HG02970 (cell line): ENCODE measurements around the gene PRF1.

Source experiments
- ATAC-seq: cut with Tn5 transposase; IDR thresholded peaks from one replicate; pipeline ENCODE4 v1.9.1; 2021; ENCODE audit warnings: mild to moderate bottlenecking, moderate library complexity, moderate number of reproducible peaks; ENCODE audit not compliant: unreplicated experiment, low FRiP score

Gene PRF1

DNA sequence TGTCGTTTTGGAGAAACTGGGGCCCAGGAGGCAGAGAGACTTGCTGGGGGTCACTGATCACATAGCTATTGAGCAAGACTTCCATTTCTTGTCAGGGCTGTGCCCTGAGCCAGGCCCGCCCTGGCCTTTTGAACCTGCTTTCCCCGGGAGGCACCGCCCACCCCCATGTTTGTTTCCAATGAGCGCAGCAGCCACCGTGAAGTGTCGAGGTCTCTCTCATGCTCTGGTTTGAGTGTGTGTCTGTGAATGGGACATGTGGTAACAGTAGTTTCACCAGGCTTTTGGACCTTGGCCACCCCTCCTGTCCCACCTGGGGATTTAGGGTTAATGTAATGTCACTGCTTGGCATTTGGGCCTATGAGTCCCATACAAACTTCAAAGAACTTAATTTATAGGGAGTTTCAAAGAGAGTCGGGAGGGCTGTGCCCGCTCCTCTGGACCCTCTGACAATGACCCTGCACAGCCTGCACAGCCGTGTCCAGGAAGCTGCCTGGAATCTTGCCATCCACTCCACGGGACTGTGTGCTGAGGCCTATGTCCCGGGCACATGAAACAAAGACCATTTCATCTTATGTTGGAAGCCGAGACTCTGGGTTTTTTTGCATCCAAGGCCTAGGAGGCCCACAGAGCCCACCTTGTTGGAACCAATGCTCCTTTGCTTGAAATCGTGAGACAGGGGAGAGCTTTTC lies 6.3 kb downstream of the PRF1 start:
- ATAC-seq = no peak

DNA sequence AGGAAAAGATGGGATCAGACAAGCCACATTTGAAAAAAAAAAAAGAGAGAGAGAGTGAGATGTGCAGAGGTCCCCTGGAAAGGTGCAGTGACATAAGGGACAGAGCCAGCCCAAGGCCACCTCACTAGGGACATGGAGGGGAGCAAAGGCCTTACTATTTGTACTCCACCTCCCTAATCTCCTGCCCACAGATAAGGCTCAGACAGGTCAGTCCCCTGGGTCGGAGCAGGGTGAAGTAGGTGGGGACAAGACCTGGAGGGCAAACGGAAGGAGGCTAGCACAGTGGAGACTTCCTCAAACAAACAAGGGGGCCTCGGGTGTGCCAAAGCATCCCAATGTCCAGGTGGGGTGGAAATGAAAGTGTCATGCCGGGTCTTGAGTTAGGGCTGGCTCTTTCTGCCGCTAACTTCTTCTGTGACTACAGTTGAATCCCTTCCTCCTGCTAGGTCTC lies 7.0 kb downstream of the PRF1 start:
- no peak for ATAC-seq

DNA sequence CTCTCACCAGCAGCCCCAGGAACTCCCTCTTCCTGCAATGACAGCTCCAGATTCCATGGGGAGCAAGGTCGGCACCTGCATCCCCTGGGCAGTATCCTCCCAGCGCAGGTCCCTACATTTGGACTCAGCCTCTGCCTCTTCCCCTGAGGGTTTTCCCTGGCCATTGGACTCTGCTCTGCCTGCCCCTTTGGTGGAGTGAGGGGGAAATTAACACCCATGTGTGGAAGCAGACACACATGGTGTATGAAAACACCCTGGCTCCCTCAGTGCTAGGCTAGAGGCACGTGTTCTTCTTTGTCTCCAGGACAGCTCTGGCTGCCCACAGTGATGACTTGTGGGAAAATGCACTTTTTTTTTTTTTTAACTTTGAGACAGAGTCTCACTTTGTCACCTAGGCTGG lies 8.4 kb downstream of the PRF1 start:
- ATAC-seq = no peak

DNA sequence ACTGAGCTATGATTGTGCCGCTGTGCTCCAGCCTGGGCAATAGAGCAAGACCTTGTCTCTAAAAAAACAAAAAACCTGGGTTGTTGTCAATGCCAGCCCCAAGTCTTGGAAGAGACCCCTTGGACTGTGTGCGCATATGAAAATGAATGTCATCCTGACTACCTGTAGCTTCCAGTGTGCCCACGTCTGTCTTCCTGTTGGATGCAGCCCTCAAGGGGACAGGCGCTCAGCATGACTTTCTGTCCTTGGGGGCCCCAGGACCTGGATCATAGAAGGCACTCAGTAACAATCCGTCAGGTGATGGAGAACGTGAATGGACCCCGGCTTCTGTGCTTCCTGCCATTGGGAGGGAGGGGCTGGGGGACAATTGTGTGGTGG lies 9.0 kb downstream of the PRF1 start:
- no peak for ATAC-seq

DNA sequence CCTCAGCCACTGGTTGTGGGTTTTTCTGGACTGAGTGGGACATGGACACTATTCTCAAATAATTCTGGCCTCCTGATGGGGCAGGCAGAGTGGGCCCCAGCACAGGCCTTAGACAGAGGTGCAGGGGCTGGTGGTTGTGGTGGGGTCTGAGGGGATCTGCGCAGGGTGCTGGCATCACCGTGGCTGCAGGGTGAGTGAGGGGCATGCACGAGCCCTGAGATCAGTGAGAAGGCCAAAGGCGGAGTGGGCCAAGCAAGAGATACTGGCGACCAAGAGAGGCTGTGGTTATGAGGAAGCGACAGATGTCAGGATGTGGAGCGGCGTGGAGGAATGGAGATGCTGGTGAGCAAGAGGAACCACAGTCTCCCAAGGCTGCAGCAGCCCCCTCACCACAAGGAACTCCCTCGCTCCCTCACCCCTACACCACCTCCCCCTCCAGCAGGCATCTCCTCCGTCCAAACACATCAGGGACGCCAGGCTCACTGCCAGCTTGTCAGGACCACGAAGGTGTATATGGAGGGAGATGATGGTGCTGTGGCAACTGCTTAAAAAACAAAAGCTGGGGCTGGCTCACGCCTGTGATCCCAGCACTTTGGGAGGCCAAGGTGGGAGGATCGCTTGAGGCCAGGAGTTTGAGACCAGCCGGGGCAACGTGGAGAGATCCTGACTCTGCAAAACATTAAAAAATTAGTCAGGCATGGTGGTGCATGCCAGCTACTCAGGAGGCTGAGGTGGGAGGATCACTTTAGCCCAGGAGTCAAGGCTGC lies 9.6 kb downstream of the PRF1 start:
- no peak for ATAC-seq

DNA sequence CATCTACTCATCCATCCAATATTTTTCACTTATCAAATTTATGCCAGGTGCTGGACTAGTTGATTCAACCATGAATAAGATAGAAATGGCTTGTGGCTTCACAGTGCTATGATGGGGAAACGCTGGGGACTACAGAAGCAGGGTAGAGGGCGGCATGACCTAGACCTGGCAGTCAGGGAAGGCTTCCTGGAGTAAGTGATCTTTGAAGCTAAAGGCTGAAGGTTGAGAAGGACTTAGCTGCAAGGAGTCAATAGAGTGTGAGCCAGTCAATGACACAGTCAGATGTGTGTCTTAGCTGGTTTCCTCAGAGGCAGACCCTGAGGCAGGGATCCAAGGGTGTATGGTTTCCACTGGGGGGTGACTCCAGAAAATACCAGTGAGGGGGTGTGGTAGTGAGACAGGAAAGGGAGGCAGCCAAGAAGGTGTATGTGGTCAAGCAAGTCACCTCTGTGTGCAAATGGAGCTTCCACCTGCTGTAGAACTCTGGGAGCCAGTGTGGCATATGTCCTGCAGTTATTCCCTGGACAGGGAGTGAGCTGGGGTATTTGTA lies 10.3 kb downstream of the PRF1 start:
- ATAC-seq = no peak

DNA sequence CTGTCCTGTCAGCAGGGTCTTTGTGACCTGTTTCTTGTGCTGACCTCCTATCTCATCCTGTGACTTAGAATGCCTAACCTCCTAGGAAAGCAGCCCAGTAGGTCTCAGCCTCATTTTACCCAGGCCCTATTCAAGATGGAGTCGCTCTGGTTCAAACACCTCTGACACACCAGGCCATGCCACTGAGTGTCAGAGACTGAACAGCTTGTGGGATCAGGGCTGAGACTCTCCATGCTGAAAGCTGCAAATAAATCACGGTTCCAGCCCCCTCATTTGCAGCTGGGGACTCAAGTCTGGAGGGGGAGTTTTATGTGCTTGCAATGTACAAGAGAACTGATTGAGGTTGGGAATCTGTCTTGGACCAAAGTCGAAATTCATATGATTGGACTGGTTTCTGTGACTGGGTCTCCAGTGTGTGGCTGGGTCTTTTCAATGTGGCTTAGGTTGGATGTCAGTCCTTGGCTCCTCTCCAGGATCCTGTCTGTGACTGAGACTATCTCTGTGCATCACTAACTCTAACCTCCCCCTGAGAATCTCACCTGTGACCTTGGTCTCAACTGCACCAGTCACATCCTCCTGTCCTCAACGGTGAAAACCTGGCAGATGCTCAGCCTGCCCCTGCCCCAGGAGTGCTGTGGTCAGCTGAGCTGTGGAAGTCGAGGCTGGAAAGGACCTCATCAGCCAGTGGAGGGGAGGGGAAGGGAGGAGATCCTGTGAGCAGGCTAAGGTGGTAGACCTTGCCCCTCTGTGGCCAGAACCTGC lies 11.7 kb downstream of the PRF1 start:
- no peak for ATAC-seq

DNA sequence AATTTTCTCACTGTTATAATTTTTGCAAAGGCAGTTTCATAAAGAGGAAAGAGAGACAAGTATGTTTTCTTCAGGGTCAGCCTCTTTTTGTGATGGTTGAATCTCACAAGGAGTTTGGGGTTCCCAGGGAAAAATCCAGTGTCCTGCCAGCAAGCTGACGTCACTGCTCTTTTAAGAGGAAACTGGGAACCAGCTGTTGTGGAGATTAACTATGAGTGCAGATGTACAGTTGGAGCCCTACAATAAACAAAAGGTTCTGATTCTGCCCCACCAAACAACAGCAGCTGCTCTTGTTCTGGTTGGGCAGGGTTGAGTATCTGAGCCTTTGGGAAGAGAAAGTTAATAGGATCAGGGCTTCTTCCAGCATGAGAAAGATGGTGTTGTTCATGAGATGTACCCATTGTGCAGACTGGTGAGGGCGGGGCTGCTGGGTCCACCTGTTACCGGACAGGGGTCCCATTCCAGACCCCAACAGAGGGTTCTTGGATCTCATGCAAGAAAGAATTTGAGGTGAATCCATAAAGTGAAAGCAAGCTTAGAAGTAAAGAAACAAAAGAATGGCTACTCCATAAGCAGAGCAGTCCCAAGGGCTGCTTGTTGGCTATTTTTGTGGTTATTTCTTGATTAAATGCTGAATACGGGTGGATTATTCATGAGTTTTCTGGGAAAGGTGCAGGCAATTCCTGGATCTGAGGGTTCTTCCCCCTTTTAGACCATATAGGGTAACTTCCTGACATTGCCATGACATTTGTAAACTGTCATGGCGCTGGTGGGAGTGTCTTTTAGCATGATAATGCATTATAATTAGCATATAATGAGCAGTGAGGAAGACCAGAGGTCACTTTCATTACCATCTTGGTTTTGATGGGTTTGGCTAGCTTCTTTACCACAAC lies 12.5 kb downstream of the PRF1 start:
- ATAC-seq = no peak

DNA sequence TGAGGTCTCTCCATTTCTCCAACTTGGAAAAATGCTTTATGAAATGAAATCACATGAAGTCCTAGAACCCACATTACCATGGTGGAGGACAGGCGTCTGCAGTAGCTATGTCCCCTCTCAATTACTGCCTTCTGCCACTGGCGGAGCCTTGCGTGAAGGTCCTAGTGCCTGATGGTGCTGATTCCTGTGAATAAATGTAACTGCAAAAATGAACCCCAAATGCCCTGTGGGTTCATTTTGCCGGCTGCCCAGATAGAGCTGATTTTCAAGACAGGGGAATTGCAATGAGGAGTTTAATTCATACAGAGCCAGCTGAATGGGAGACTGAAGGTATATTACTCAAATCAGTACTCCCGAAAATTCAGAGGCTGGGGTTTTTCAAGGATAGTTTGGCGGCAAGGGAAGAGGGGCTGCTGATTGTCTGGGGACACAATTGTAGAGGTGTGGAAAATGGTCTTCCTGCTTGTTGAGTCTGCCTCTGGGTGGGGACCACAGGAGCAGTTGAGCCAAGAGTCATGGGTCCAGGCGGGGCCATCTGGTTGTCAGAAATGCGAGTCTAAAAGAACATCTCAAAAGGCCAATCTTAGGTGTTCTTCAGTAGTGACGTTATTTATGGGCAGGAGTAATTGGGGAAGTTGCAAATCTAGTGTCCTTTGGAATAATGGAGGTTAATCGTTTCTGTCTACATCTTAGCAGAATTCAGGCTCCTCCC lies 13.5 kb downstream of the PRF1 start:
- ATAC-seq = no peak

DNA sequence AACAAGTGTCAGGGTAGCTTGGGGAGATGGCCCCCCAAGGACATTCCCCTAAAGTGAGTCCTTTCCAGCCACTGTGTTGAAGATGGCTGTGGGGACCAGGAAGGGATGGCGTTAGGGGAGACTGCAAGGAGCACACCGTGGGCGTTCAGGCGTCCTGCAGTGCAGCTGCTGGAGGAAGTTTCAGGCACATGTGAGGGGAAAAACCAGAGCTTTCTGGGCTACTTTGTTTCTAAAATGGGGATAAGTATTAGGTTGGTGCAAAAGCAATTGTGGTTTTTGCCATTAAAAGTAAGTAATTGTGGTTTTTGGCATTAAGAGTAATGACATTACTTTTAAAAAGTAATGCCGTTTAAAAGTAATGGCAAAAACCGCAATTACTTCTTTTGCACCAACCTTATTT lies 14.3 kb downstream of the PRF1 start:
- no peak for ATAC-seq

DNA sequence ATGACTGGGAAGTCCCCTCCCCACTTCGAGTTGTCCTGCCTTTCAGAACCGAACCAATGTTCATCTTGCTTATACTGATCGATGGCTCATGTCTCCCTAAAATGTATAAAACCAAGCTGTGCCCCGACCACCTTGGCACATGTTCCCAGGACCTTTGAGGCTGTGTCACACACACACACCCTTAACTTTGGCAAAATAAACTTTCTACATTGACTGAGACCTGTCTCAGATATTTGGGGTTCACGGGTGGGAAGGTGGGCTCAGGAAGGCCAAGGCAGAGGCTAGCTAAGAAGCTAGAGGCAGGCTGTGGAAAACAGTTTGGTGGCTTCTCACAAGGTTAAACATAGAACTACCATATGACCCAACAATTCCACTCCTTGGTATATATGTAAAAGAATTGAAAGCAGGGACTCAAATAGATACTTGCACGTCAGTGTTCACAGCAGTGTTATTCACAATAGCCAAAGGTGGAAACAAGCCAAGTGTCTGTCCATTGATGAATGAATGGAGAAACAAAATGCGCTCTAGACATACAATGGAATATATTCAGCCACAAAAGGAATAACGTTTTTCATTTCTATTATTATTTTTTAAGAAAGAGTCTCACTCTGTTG lies 15.4 kb downstream of the PRF1 start:
- ATAC-seq = no peak

DNA sequence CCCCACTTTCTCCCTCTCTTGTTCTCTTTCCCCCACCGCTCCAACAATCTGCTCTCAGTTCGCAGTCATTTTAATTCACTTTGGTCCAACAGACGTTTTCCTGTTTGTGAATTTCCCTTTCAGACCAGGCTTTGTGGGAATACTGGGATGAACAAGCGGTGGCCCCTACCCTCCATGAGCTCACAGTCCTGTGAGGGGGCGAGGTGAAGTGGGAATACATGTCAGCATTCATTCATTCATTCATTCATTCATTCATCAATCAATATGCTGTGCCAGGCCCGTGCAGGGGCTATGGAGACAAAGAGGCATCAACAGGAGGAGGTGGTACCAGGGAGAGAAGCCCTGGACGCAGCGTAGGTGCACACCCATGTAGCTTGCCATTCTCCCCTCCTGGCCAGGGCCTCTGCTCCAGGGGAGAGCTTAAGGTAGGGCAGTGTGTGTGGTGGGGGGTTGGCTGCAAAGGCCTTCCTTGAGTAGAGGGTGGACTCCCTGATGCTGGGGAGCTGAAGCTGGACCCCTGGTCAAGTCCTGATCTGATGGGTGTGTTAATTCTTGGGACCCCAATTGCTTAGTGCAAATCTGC lies 16.1 kb downstream of the PRF1 start:
- no peak for ATAC-seq

DNA sequence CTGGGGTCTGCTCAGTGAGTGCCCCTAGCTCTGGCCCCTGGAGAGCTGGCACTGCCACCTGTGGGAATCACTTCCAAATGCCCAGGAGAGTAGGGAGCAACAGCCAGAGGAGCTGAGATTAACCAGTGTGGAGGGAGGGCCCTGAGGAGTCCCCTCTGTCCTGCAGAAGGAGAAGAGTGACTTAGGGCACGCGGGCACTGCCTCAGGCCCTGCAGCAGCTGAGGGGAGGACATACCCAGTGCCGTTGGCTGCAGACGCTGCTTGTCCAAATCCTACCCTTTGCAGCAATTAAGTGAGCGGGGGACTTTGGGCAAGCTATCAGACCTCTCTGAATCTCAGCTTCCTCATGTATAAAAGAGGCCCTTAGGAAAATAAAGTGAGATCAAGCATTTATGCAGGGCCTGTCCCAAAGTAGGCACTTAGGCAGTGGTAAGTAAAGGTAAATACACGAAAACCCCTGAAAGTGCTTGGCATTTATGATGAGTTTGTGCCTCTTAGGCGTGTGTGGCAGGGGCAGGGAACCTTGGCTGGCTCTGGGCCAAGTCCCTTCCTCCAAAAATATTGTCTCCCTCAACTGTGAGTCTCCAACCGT lies 16.9 kb downstream of the PRF1 start:
- no peak for ATAC-seq

DNA sequence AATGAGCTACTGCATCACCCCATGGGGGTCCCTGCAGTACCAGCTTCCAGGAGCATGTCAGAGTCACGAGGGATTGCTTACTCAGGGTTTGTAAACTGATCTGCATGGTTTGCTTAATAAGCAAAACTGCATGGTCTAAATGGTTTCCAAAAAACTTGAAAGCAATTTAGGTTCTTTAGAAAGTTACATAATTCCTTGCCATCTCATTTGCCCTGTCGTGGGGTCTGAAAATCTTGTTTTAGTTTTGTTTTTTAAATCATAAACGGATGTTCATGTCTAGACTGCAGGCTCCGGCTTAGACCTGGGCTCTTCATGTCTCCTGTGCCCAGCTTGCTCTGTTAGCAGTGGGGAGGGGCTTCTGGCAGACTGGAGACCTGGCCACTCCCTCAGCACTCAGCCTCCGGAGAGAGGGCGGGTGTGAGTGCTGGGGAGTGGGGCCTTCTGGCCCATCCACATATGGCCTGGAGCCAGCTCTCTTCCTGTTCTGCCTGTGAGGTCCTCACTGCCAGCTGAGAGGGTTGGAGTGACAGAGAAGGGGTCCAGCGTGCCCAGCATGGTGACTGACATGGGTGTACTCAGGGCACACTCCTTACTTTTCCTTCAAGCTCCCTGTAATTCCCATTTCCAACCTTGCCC lies 17.5 kb downstream of the PRF1 start:
- no peak for ATAC-seq

DNA sequence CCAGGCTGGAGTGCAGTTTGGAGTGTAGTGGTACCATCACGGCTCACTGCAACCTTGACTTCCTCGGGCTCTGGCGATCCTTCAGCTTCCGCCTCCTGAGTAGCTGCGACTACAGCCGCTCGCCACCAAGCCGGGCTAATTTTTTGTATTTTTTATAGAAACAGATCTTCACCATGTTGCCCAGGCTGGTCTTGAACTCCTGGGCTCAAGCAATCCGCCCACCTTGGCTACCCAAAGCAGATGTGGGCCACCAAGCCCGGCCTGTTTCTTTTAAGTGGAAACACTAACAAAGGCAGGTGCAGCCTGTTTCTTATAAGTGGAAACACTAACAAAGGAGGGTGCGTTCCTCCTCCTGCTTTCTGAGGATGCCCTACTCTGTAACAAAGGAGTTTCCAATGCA lies 18.2 kb downstream of the PRF1 start:
- ATAC-seq = no peak

DNA sequence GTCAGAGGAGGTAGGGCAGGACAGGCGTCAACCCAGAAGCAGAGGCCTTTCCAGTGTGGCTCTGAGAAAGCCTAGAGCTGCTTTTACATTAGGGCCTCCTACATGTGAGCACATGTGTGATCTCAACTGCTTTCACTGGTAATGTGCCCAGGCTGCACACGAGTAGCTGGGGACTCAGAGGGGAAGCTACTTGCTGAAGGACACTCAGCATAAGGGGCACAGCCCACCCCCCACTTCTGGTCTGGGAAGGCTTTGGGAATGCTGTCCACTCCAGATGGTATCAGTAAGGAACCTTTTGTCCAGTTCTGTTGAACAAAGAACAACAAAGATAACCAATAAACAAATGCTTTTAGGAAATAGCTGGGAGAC lies 18.9 kb downstream of the PRF1 start:
- ATAC-seq = no peak

DNA sequence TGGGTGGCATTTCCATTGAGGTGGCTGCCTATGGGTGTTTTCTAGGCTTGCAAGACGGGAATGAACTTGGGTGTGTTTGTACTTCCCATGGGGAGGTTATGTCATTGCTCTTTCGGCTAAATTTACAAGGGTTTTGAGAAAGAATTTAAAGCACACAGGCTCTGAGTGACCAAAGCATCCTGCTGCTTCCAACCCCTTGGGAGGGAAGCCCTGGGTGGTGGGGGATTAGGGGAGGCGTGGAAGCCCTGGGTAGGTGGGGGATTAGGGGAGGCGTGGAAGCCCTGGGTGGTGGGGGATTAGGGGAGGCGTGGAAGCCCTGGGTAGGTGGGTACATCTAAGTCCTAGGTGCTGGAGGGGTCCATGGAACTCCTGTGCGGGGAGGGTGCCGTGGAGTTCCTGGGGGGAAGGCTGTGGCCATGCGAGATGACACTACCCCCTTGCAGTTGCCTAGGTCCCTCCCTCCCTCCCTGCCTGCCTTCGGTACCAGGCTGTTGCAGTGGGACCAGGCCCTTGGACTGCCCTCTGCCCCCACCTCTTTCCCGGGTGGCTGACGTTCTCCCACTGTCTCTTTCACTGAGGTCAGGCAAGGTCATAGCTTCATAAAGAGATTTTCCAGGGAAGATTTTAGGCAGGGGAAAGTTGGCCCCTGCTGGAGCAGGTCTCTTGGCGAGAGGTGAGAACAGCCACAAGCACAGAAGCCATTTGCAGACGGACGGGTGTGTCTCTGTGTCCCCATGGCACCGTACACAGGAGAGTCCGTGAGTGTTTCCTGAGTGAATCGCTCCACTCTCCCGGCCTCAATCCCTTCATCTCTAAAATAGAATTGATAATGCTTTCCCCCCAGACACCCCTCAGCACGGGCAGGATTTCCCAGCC lies 19.5 kb downstream of the PRF1 start:
- ATAC-seq = no peak
